Measurements from ENCODE around the gene EPB42. TPM values are rescaled to one million over a fixed set of nuclear protein-coding genes. Genes with fewer than 3 reads are reported as not detected.

EPB42 gene
- total RNA-seq, 4 donors from 2014 or later = not detected

DNA sequence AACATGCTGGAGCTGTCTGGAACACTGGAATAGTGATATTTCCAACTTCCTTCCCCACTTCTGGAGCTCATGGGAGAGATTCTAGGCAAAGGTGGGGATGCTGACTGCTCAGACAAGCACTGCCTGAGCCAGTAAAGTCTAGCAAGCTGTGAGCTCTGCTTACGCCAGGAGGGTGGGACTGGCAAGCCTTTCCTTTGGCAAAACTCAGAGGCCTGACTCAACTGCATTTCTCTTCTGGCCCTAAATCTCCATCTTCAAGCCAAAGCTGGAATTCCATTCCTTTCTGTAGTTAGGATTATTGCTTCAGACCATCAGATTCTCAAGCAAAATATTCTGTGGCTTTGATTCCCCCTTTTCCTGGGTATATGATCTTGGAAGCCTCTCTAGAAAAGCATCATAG is 20.3 kb upstream of the EPB42 start:
- whole genome bisulfite sequencing = 30% methylated on average over 1 of the region's 1 CpG
- Histone ChIP-seq H3K4me3 (no peak overlapping the region), H3K9me3 (no peaks in the 10 kb centered on the region), H3K27ac (peak overlapping the region; percentile 45), H3K4me1 (peaks cover 44% of the 10 kb centered on the region), H3K27me3 (no peaks in the 10 kb centered on the region), H3K36me3 (no peaks in the 10 kb centered on the region)
- no peak for DNase-seq (ENCODE audit: low spot score in 2 of 2)
- TF ChIP-seq POLR2A (IDR thresholded peaks at IDR 0.05) (no peak), EP300 (IDR thresholded peaks at IDR 0.05) (no peak), POLR2AphosphoS5 (IDR thresholded peaks at IDR 0.05) (peak in 1 of 3 donors; percentile 59)
- TF ChIP-seq, protein P1, sequence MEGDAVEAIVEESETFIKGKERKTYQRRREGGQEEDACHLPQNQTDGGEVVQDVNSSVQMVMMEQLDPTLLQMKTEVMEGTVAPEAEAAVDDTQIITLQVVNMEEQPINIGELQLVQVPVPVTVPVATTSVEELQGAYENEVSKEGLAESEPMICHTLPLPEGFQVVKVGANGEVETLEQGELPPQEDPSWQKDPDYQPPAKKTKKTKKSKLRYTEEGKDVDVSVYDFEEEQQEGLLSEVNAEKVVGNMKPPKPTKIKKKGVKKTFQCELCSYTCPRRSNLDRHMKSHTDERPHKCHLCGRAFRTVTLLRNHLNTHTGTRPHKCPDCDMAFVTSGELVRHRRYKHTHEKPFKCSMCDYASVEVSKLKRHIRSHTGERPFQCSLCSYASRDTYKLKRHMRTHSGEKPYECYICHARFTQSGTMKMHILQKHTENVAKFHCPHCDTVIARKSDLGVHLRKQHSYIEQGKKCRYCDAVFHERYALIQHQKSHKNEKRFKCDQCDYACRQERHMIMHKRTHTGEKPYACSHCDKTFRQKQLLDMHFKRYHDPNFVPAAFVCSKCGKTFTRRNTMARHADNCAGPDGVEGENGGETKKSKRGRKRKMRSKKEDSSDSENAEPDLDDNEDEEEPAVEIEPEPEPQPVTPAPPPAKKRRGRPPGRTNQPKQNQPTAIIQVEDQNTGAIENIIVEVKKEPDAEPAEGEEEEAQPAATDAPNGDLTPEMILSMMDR (IDR thresholded peaks at IDR 0.05) = no peak

DNA sequence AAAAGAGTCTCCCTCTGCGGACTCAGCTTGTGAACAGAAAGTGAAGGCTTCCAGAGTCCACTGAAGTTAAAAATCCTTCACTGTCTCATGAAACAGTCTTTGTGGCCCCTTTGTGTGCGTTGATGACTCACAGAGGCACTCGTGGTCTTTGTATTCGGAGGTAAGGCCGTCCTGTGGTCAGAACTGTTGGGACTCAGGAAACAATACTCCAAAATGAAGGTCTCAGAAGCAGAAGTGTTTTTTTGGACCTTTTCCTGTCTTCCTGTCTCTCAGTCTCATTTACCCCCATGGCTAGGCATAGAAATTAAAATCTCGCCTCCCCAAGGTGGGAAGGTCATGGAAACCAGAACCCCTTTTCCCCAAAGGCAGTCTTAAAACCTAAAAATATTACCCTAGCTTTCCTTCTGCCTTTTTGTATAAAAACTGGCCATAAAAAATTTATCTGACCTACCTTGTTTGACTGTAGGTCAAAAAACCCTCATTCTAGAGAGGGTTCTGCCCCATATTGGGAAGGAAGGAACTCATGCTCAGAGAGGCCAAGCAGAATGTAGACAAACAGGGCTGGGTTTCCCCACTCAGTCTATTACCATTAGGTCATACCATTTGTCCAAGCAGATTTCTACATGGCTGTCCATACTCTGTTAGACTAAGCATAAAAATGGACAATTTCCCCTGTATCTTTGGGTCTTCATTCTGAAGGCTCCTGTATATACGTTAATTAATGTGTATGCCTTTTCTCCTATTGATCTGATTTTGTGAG is 19.1 kb upstream of the EPB42 start:
- Histone ChIP-seq H3K27ac (no peak overlapping the region), H3K9me3 (no peaks in the 10 kb centered on the region), H3K4me1 (peaks cover 44% of the 10 kb centered on the region), H3K27me3 (no peaks in the 10 kb centered on the region), H3K4me3 (no peak overlapping the region), H3K36me3 (no peaks in the 10 kb centered on the region)
- WGBS = 72% methylated on average over 7 of the region's 7 CpGs
- TF ChIP-seq POLR2A (IDR thresholded peaks at IDR 0.05) = no peak
- TF ChIP-seq, protein P1 (IDR thresholded peaks at IDR 0.05) = no peak
- no peak for TF ChIP-seq POLR2AphosphoS5 (IDR thresholded peaks at IDR 0.05)
- no peak for TF ChIP-seq EP300 (IDR thresholded peaks at IDR 0.05)
- DNase-seq (ENCODE audit: low spot score in 2 of 2) = no peak

DNA sequence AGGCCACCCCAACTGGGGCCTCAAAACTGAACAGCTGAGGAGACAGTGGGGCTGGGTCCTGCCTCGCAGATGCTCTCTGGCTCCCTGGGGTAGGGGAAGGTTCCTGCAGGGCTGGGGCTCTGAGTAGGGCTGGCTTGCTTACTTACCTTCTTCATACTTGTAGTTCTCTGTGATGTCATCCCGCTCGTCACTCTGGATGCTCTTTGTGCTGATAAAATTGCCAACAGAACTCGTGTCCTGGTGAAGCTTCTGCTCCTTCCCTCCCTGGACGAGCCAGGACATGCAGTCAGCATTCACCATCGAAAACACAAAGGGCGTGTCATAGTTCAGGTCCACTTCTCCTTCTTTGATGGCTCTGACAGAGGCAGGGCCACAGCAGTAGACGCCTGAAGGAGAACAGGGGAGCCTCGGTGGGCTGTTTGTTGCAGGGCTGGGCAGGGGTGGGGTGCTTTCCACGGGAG is 17.9 kb upstream of the EPB42 start:
- no peak for DNase-seq (ENCODE audit: low spot score in 2 of 2)
- Histone ChIP-seq H3K9me3 (no peaks in the 10 kb centered on the region), H3K4me3 (no peak overlapping the region), H3K4me1 (peaks cover 44% of the 10 kb centered on the region), H3K27ac (no peak overlapping the region), H3K27me3 (no peaks in the 10 kb centered on the region), H3K36me3 (no peaks in the 10 kb centered on the region)
- WGBS = 39% methylated on average over 9 of the region's 10 CpGs
- no peak for TF ChIP-seq POLR2AphosphoS5 (IDR thresholded peaks at IDR 0.05)
- no peak for TF ChIP-seq EP300 (IDR thresholded peaks at IDR 0.05)
- TF ChIP-seq, protein P1 (IDR thresholded peaks at IDR 0.05) = no peak
- no peak for TF ChIP-seq POLR2A (IDR thresholded peaks at IDR 0.05)

DNA sequence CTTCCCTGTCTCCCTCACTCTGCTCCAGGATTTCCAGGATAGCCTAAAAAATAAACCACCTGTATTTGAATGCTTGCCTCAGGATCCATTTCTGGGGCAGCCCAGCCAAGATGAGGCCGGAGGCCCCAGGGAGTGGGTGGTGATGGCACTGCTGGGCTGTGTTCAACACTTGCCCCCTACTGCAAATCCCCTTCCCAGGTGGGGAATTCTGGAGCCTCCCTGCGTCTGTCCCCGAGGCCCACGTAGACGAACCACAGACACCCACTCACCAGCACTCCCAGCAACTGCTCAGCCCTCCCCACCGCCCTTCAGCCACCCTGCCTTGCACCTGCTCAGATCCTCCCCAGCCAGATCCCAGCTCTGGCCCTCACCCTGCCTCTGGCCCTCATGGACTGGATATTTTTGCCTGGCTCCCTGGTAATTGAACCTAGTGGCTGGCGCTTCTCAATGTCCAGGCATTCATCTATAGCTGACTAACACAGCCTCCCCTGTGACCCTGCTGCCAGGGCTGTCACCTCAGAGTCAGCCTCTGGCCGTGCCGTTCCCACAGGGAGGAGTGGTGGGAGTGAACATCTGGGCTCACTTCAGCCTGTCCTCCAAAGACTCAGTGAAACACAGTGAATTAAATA is 17.1 kb upstream of the EPB42 start:
- H3K27me3 ChIP-seq = no peaks in the 10 kb centered on the region
- H3K4me3 ChIP-seq = no peak overlapping the region
- H3K27ac ChIP-seq = no peak overlapping the region
- H3K9me3 ChIP-seq = no peaks in the 10 kb centered on the region
- peaks cover 44% of the 10 kb centered on the region for H3K4me1 ChIP-seq
- no peak for TF ChIP-seq POLR2A (IDR thresholded peaks at IDR 0.05)
- TF ChIP-seq, protein P1 (IDR thresholded peaks at IDR 0.05) = no peak
- H3K36me3 ChIP-seq = no peaks in the 10 kb centered on the region
- 67% methylated on average over 8 of the region's 9 CpGs for WGBS
- DNase-seq (ENCODE audit: low spot score in 2 of 2) = no peak

DNA sequence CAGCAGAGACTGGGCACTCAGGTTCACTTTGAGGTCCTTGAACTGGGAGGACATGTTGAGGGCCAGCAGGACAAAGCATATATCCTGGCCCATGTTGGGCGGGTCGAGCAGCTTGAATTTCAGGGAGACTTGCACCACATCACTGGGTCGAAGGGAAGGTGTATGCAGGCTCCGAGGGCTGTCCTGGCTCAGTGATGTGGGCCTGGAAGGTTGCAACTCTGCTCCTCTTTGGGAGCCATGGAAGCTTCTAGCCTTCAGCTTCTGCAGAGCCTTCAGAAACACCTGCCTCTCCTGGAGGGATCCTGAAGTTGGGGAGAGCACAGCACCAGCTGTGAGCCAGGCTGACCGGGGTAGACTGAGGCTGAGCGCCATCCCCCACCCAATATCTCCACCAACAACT is 14.7 kb upstream of the EPB42 start:
- no peaks in the 10 kb centered on the region for H3K9me3 ChIP-seq
- 97% methylated on average over 5 of the region's 6 CpGs for WGBS
- H3K36me3 ChIP-seq = no peaks in the 10 kb centered on the region
- H3K27me3 ChIP-seq = no peaks in the 10 kb centered on the region
- TF ChIP-seq, protein P1 (IDR thresholded peaks at IDR 0.05) = no peak
- TF ChIP-seq EP300 (IDR thresholded peaks at IDR 0.05) (no peak), POLR2AphosphoS5 (IDR thresholded peaks at IDR 0.05) (no peak)
- no peak for DNase-seq (ENCODE audit: low spot score in 2 of 2)
- H3K27ac ChIP-seq = no peak overlapping the region
- peaks cover 25% of the 10 kb centered on the region for H3K4me1 ChIP-seq
- no peak overlapping the region for H3K4me3 ChIP-seq
